Inferior parietal cortex (tissue), 1 donor: ENCODE results near the gene BRD1.

Experiments used
- DNase-seq: peaks from one replicate; pipeline ENCODE4 v3.0.0-alpha.2; 2016; ENCODE audit errors: extremely low spot score

The BRD1 gene

DNA sequence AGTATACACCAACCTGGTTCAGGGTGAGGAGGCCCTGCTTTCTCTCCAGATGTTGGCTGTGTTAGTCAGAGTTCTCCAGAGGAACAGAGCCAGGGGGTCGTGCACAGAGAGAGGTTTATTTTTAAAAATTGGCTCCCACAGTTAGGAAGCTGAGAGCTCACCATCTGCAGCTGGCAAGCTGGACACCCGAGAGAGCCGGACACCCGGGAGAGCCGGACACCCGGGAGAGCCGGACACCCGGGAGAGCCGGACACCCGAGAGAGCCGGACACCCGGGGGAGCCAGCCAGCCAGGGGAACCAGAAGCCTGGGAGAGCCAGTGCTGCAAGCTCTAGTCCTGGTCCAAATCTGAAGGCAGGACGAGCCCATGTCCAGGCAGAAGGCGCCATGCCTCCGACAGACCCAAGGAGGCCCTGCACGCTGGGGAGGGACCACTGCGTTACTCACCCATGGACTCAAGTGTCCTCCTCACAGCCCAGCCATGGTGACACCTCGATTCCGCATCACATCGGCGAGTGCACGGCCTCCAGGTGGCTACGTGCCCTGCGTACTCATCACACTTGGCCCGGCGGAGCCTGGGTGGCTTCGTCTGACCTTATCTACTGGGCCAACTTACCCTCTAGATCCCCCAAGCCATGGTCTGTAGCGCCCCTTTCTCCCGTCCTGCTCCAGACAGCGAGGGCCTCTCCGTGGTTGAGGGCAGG, 99.0 kb downstream of the BRD1 start:
- no peak for DNase-seq

DNA sequence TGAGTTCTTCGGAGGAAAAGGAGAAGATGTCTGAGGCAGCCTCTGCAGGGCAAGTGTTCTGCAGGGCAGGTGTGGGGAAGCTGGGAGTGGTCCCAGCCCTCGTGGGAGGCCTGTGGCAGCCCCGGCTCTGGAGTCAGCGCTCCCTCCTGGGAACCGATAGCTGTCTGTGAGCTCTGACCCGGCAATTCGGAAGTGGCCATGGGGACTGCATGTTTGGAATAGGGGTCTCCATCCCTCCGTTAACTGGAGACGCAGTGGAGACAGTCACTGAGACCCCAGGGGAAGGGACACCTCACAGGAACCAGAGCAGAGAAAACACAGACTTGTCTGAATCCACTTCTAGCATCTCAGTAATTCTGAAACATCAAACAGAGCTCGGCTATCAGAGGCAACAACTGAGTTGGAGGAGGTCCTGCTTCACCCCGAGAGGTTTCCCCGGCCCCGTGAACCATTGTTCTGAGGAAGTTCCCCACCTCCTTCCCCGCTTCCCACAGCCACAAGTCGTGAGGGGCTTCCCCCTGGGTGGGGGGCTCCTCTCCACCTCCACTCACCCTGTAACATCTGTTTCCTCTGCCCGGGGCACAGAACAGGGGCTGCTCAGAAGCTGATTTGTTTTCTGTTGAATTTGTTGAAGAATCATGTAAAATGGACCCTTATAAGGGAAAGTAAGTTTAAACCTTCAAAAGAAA, 99.6 kb downstream of the BRD1 start:
- no peak for DNase-seq

DNA sequence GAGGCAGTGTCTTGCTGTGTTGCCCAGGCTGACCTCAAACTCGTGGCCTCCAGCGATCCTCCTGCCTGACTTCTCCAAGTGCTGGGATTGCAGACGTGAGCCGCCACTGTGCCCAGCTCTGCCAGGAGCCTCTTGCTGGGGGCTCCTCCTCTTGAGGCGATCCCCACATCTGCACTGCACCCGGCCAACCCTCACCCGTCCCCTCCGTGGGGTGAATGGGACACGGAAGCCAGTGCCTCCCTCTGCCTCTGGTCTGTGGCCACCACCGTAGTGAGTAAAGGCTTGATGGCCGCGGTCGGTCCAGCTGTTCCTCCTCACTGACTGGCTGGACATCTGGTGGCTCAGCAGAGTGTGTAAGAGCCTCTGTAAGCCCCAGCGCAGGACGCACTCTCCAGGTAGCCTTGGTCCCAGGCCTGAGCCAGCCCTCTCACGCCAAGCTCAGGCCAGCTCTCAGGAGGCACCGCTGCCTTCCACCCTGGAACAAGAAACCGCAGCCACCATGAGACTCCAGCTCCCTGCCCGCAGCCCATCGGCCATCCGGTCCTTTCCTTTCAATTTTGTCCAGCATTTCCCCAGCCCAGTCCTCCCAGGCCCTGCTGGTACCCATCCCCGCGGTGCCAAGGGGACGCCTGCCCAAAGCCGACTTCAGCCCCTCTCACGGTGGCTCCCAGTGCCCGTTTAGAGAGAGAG, 100.3 kb downstream of the BRD1 start:
- DNase-seq: no peak

DNA sequence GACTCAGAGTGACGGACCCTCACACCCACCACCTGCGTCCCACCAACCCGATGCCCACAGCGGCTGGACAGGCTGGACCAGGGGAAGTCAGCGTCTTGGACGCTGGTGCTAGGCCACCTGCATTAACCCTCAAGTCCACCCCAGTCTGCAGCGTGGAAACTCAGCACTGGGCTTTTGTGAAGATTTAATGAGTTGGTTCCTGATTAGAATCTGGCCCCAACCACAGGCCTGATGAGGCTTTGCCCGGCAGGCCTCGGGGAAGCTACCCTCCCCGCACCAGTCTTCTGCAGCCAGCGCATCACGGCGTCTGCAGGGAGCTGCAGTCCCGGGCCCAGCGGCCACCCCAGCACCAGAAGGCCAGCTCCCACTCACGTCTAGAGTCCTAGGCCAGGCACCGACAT, 101.0 kb downstream of the BRD1 start:
- DNase-seq: no peak

DNA sequence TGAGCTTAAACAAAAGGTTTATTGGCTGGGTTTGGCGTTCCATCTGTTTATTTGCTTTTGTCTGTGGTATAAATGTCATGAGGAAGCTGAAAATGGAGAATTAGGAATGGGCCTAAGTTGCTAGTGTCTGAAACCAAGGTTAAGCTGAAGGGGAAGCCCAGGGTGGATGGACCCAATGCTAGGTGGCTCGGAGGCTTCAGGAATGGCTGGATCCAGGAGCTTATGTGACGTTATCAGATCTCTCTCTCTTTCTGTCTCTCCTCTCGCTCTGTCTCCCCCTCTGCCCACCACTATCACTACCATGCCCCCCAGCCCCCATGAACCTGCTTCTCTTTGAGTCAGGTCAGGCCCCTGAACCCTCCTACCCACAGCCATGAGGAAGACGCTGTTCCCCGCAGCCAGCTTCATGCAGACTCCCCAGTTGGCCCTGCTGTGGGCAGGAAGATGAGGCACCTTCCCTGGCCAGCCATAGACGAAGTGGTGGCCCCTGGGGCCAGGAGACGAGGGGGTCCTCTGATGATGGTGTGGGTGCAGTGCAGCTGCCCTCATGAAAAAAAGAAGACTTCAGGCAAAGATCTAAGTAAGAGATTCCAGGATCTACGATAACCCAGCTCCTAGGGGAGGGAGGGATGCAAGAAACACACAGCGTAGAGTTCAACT, 101.5 kb downstream of the BRD1 start:
- DNase-seq: no peak

DNA sequence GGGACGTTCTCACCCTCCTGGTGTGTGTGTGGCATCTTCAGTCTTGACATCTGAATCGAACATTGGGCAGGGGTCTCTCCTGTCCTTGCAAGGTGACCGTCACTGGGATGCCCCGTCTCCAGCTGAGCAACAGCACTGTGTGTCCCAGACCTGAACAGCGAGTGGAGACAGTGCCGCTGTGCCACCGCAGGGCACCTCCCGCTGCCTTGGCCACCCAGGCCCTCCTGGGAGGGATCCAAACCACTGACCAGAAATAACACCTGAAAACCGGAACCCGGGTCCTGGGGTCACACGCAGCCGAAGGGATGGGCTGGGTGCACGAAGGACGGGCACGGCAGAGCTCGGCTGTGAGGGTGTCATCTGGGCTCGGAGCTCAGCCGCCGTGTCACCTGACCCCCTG, 102.2 kb downstream of the BRD1 start:
- no peak for DNase-seq

- peak; percentile 65 for DNase-seq
Observed at GRCh38 chr22:49724893-49725489, 102.7 kb downstream of the BRD1 start.

GRCh38 chr22:49724030-49724892, 103.4 kb downstream of the BRD1 start:
- DNase-seq: no peak

- no peak for DNase-seq
Observed at GRCh38 chr22:49723478-49724029, 104.1 kb downstream of the BRD1 start.
